Upper lobe of left lung (tissue), 4 donors: ENCODE measurements around the gene MPEG1.

Experiments
- POLR2A ChIP-seq, 4 donors: fragments of 450-650 bp; IDR thresholded peaks; one replicate each; pipeline ENCODE4 v1.5.1; 2016 to 2017; ENCODE audit warnings: antibody characterized with exemption in 4 of 4, mild to moderate bottlenecking in 2 of 4
- TF ChIP-seq, protein P1 (sequence below), 6 experiments: fragments of 450-650 bp in 4 of 6; fragments of 200-600 bp in 2 of 6; sonication (generic) in 2 of 6; IDR thresholded peaks; one replicate each; pipeline ENCODE4 v1.5.1; 2016 to 2019; ENCODE audit warnings: antibody characterized with exemption in 6 of 6

DNA sequence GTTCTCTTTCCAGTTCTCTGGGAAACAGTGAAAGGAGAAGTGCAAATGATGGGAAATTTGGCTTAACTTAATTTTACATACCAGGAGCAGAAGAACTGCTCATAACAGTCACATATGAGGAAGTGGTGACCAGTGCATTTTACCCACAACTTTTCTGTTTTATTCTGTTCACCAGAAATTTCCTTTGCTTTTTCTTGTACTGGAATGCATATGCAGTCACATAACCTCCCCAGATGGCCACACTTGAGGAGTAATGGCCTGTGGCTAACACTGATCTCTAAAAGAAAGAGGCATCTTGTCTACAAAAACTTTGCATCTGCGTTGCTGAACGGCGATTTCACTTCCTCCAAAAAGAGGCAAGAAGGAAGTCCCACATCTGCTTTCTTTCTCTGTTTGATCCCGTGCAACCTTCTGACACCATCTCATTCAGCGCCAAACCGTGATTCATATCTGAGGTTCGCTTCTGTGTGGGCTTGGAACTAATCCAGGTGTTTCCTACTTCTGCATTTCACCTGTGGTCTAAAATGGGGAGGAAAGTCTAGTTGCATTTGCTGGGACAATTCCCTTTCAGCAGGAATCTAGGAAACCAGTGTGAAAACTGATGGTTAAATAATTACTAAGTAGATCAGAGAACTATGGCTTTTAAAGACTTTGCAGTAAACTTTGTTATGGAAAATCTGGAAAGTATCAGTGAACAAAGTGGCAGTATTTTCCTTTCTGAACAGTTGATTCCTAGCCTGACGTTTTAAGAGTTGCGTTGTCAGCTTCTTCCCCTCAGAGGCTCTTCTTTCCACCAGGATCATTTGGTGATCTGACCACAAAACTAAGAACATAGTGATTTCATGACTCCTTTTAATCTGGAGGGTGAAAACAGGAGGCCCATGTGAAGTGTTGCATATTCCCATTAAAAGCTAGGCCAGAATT is 4.2 kb upstream of the MPEG1 start:
- TF ChIP-seq, protein P1, sequence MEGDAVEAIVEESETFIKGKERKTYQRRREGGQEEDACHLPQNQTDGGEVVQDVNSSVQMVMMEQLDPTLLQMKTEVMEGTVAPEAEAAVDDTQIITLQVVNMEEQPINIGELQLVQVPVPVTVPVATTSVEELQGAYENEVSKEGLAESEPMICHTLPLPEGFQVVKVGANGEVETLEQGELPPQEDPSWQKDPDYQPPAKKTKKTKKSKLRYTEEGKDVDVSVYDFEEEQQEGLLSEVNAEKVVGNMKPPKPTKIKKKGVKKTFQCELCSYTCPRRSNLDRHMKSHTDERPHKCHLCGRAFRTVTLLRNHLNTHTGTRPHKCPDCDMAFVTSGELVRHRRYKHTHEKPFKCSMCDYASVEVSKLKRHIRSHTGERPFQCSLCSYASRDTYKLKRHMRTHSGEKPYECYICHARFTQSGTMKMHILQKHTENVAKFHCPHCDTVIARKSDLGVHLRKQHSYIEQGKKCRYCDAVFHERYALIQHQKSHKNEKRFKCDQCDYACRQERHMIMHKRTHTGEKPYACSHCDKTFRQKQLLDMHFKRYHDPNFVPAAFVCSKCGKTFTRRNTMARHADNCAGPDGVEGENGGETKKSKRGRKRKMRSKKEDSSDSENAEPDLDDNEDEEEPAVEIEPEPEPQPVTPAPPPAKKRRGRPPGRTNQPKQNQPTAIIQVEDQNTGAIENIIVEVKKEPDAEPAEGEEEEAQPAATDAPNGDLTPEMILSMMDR (IDR thresholded peaks at IDR 0.05) = no peak
- TF ChIP-seq POLR2A (IDR thresholded peaks at IDR 0.05) = no peak
